Measurements from ENCODE around the gene SYNPO2. TPM values are rescaled to one million over a fixed set of nuclear protein-coding genes. Genes with fewer than 3 reads are reported as not detected.

SYNPO2 gene
- total RNA-seq, 1 experiment from 2014 or later, result 0.93 TPM

- no peak for ATAC-seq
- RAD21 ChIA-PET (ENCODE audit: low non-redundant PET in 1 of 2, low total read pairs in 2 of 2, uncharacterized antibody in 2 of 2, unreplicated experiment in 2 of 2), result no interaction called here
- H3K4me1 ChIP-seq (ENCODE audit: control insufficient read depth in 1 of 2, insufficient read depth in 2 of 2, low read length in 2 of 2), result peaks cover under 1 to 2% of the 10 kb centered on the region in 2 experiments; a peak in 3 of 4 replicates
- POLR2A ChIA-PET, result no interaction called here
- CTCF ChIA-PET, result interaction anchor here (1.0 kb wide), 1 partner anchor 10 kb away, joined by 4 read pairs; no protein-coding TSS in a partner anchor
- no peak overlapping the region for H3K9ac ChIP-seq (ENCODE audit: low read length)
- no peaks in the 10 kb centered on the region for H3K9me2 ChIP-seq (ENCODE audit: insufficient read depth)
- no peaks in the 10 kb centered on the region for H3K79me2 ChIP-seq (ENCODE audit: insufficient read depth, low read length)
- intact Hi-C loops (cut with micrococcal nuclease), result no loop called here
- no peak overlapping the region for H3K4me3 ChIP-seq (replicated peaks in 1 of 2; ENCODE audit: low read depth in 1 of 2, low read length in 2 of 2)
- H3K27ac ChIP-seq (ENCODE audit: low read depth, low read length), result no peak overlapping the region
- no peaks in the 10 kb centered on the region for H4K20me1 ChIP-seq (ENCODE audit: insufficient read depth)
- DNase-seq (ENCODE audit: low read depth, low spot score), result no peak
- H3K36me3 ChIP-seq (ENCODE audit: control insufficient read depth in 1 of 2, insufficient read depth in 2 of 2, low read length in 2 of 2), result no peaks in the 10 kb centered on the region
- H3K27me3 ChIP-seq (ENCODE audit: insufficient read depth, low read length), result no peaks in the 10 kb centered on the region
- no peaks in the 10 kb centered on the region for H3K9me3 ChIP-seq (ENCODE audit: control insufficient read depth in 1 of 2, insufficient read depth in 1 of 2, low read depth in 1 of 2, low read length in 2 of 2)
- no TSS peak for BruUV-seq (replicated peaks)
- H2AFZ ChIP-seq (ENCODE audit: low read depth, low read length, poor library complexity, severe bottlenecking), result no peak overlapping the region
- no peak overlapping the region for H3K4me2 ChIP-seq (ENCODE audit: low read length)
- TF ChIP-seq SP1 (IDR thresholded peaks at IDR 0.05; ENCODE audit: low read depth), result no peak
- no peak for TF ChIP-seq FOSL1 (IDR thresholded peaks at IDR 0.05; ENCODE audit: low read depth)
- no peak for TF ChIP-seq CBX3 (IDR thresholded peaks at IDR 0.05; ENCODE audit: low read depth)
- TF ChIP-seq POLR2A (IDR thresholded peaks at IDR 0.05; ENCODE audit: borderline replicate concordance, extremely low read depth, insufficient read depth, insufficient read length), result no peak
- TF ChIP-seq ATF3 (IDR thresholded peaks at IDR 0.05), result no peak
- TF ChIP-seq POLR2AphosphoS5 (IDR thresholded peaks at IDR 0.05; ENCODE audit: low read depth, low read length), result no peak
These were observed 208.7 kb downstream of the SYNPO2 start for GRCh38 chr4:119097282-119097900.

- intact Hi-C loops (cut with micrococcal nuclease), result no loop called here
- Histone ChIP-seq H3K27ac (ENCODE audit: low read depth, low read length) (no peak overlapping the region), H3K9me3 (ENCODE audit: control insufficient read depth in 1 of 2, insufficient read depth in 1 of 2, low read depth in 1 of 2, low read length in 2 of 2) (no peaks in the 10 kb centered on the region), H3K4me3 (replicated peaks in 1 of 2; ENCODE audit: low read depth in 1 of 2, low read length in 2 of 2) (no peak overlapping the region), H3K4me1 (ENCODE audit: control insufficient read depth in 1 of 2, insufficient read depth in 2 of 2, low read length in 2 of 2) (peaks cover 3 to 12% of the 10 kb centered on the region in 2 experiments; a peak in 3 of 4 replicates), H3K27me3 (ENCODE audit: insufficient read depth, low read length) (no peaks in the 10 kb centered on the region), H3K36me3 (ENCODE audit: control insufficient read depth in 1 of 2, insufficient read depth in 2 of 2, low read length in 2 of 2) (no peaks in the 10 kb centered on the region), H2AFZ (ENCODE audit: low read depth, low read length, poor library complexity, severe bottlenecking) (no peak overlapping the region), H4K20me1 (ENCODE audit: insufficient read depth) (no peaks in the 10 kb centered on the region), H3K4me2 (ENCODE audit: low read length) (no peak overlapping the region), H3K79me2 (ENCODE audit: insufficient read depth, low read length) (no peaks in the 10 kb centered on the region), H3K9me2 (ENCODE audit: insufficient read depth) (no peaks in the 10 kb centered on the region), H3K9ac (ENCODE audit: low read length) (no peak overlapping the region)
- POLR2A ChIA-PET, result no interaction called here
- TF ChIP-seq POLR2A (IDR thresholded peaks at IDR 0.05; ENCODE audit: borderline replicate concordance, extremely low read depth, insufficient read depth, insufficient read length) (no peak), CBX3 (IDR thresholded peaks at IDR 0.05; ENCODE audit: low read depth) (no peak), CTCF (IDR thresholded peaks at IDR 0.05 in 2 of 3, conservative IDR thresholded peaks at IDR 0.05 in 1 of 3; ENCODE audit: borderline replicate concordance in 1 of 3, insufficient read depth in 1 of 3, low read depth in 2 of 3, low read length in 2 of 3) (no peak), ZFX (IDR thresholded peaks at IDR 0.05) (no peak), SIN3A (IDR thresholded peaks at IDR 0.05; ENCODE audit: low read depth) (no peak), ATF3 (IDR thresholded peaks at IDR 0.05) (no peak), EGR1 (IDR thresholded peaks at IDR 0.05; ENCODE audit: low read depth) (no peak), ZNF274 (IDR thresholded peaks at IDR 0.05; ENCODE audit: low read depth, low read length) (no peak), YY1 (IDR thresholded peaks at IDR 0.05; ENCODE audit: extremely low read depth, insufficient replicate concordance, low read depth, low read length) (no peak), RAD21 (IDR thresholded peaks at IDR 0.05; ENCODE audit: low read depth) (no peak), ELF1 (IDR thresholded peaks at IDR 0.05; ENCODE audit: borderline replicate concordance, low read depth) (no peak), SP1 (IDR thresholded peaks at IDR 0.05; ENCODE audit: low read depth) (no peak), EZH2phosphoT487 (IDR thresholded peaks at IDR 0.05; ENCODE audit: borderline replicate concordance) (no peak)
- BruUV-seq (replicated peaks), result no TSS peak
- RAD21 ChIA-PET (ENCODE audit: low non-redundant PET in 1 of 2, low total read pairs in 2 of 2, uncharacterized antibody in 2 of 2, unreplicated experiment in 2 of 2), result no interaction called here
- CTCF ChIA-PET, result interaction anchor here (1.0 kb wide), 1 partner anchor 11 kb away, joined by 4 read pairs; no protein-coding TSS in a partner anchor
- DNase-seq (ENCODE audit: low read depth, low spot score), result no peak
- no peak for ATAC-seq
These were observed 209.7 kb downstream of the SYNPO2 start for GRCh38 chr4:119098306-119098705.
